Hematopoietic multipotent progenitor cell treated with erythropoietin and hydrocortisone succinate and interleukin-3 and kit ligand, for 17 days (in vitro differentiated cells): Measurements from ENCODE around the gene TENT5C.
A peak's percentile ranks its signal among the peaks of the same experiment; 100 is the strongest.

Experiments used
- DNase-seq: peaks from one replicate; pipeline ENCODE4 v3.0.0-alpha.2; 2015; ENCODE audit warnings: low spot score

TENT5C gene

DNA sequence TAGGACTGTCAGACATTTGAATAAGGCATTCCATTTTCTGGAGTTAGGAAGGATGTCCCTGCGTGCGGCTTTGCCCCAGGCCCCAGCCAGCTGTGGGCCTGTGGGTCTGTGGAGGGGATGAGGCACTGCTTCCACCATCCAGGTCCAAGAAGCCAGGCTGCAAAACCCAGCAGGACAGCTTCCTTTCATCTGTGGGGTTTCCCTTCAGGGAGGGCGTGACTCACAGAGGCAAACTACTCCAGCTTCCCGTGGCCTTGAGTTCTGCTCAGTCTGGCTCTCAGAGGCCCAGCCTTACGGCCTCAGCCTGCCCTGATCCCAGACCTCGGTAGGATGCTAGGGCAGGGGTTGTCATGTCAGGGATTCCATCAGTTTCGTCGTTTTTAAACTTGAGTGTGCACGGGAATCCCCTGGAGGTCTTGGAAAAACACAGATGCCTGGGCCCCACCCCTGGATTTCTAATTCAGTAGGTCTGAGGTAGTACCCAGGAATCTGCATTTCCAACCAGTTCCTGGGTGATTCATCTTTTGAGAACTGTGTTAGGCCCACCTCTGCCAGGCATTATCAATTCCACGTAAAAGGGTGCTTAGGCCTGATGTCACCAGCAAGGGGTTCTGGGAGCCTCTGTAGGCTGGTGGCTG is 32.3 kb upstream of the TENT5C start:
- no peak for DNase-seq

DNA sequence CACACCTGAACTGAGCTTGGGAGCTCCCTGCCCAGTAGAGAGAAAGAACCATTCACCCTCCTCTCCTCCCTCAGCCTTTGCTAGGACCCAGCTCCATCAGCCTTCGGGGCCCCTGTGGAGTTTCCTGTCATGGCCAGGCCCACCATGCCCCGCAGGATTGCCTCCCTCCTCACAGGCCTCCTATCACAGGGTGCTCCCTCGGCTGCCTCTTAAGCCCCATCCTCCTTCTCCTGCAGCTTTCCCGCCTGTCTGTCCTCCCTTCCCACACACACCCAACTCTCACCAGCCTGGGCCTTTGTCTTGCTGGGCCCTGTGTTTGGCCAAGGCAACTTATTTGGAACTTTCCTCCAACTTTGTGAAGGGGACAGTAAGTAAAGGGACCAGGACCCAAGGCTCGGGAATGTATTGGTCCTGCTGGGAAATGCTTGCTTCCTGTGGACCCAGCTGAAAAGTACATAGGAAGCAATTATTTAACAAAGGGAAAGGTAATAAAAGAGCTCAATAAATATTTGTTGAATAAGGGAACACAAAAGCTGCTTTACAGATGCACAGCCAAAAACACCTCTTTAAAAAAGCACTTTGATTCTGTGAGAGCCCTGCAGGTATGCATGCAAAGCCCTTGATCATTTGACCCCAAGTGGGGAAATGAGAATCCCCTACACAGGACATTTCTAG is 31.6 kb upstream of the TENT5C start:
- DNase-seq, result no peak

DNA sequence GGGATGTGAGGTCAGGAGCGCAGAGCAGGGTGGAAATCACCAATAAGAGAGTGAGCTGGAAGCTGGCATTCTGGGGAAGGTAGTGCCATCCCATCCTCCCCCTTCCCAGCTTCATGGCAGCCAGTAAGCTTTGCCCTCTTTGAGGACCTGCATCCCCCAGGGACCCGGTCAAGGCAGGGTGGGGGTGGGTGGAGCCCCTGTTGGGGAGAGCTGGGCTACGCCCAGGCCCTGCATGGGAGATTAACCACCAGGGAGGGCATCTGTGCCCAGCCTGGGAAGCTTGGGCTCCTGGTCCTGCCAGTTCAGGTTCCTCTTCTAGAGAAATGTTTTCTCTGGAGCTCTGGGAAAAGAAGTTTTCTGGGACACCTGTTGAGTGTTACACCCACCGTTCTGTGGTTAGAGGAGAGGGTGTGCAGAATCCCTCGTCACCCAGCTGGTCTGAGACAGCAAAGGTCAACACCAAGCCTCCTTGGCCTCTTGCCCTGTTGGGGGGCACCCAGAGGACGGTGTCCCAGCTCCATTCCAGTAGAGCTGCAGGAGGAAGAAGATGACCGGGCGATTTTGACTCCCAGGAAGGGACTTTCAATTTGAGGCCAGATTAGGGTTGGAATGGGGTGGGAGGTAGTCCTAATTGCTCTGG is 30.1 kb upstream of the TENT5C start:
- DNase-seq, result no peak

DNA sequence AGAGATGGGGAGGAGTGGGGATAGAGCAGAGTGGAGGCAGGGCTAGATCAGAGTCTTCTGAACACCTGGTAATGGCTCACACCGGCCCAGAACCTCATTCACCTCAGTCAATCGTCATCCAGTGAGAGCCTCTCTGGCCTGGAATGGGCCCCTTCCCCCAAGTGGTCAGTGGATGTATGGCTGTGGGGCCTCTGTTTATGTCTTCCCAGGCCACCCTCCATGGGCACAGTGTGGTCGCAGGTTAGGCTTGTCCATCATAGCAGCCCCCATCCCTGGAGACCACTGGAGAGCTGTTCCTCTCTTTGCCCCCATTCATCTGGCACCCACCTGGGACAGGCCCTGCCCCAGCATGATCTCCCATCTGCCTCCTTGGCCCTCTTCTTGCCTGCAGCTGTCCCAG is 29.6 kb upstream of the TENT5C start:
- DNase-seq, result no peak

DNA sequence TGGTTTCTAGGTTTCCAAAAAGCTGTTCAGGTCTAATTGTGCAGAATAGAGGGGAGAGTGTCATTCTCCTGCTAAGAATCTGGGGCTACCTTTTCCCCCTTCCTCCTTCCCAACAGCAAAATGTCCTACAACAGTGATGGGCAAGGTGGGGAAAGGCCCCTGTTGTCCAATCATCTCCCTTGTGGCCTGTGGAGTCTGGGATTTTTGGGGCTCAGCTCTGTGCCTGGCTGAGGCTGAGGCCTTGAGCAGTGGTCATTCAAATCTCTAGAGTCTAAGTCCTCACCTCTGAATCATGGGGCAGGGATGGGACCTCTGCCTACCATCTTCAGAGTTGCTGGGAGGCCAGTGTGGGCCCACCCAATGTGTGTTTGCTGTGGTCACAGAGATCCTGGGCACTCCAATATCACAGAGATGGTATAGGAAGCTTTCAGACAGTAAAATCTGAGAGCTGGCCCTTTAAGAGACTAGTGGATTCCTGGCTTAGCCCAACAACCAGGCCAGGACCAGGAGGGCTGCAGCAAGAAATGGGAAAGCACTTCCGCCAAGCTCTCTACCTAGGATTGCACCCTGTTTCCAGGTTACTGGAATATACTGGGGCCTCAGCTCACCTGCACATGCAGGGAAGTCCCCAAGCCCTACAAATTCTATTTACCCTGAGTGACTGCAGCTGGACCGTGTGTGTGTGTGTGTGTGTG is 28.5 kb upstream of the TENT5C start:
- no peak for DNase-seq

DNA sequence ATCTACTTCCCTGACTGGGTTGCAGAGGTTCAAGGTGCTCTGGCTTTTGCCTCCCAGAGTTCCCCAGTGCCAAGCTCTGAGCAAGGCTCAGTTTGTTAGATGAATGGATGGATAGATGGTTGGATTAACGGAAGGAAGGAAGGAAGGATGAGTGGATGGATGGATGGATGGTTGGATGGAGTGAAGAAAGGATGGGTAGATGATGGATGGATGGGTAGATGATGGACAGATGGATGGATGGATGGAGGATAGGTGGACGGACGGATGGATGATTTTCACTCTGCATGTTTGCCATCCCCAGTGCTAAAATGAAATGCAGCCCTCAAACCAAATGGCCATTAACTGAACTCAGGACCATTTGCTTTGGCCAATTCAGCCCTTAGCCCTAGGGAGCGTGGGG is 27.4 kb upstream of the TENT5C start:
- DNase-seq, result no peak

DNA sequence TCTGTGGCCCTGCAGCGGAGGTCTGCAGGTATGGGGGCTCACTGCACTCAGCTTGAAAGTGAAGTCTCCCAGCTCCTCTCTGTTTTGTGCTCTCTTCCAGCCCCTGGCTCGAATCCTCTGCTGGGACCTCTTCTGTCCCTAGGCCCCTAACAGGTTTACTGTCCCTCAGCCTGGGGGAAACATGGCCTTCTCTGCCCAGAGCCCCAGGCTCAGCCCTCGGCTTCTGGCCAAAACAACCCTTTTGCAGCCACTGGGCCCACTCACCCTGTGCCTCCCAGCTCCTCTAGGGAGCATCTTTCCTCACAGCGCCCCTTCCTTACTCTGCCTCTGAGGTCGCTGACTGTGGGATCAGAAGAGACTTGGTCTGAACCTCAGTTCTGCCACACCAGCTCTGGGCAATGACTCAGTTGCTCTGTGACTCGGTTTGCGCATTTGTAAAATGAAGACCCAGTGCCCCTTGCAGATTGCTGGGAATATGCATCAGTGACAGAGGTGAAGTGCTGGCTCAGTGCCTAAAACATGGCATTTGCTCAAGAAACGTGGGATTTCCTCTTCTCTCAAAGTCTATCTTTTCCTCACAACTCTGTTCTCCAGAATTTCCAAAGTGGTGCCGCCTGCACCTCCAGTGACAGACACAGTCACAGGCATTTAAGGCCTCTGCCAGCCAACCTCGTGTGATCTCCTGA is 26.5 kb upstream of the TENT5C start:
- DNase-seq, result no peak

DNA sequence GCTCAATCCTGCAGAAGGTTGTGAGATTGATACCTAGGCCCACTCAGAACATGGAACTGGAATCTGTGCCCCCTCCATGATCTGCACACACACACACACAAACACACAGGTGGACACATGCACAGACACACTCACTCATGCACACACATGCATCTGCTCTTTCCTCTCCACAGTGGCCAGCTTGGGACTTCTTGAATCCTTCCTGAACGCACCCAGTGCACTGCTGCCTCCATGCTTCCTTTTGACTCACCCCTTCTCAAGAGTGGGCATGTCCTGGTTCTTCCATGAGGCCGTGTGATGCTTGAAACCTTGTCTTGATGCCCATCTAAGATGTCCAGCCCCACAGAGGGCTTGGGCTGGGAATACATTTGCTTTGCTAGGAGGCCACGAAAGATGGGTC is 25.4 kb upstream of the TENT5C start:
- DNase-seq, result no peak

DNA sequence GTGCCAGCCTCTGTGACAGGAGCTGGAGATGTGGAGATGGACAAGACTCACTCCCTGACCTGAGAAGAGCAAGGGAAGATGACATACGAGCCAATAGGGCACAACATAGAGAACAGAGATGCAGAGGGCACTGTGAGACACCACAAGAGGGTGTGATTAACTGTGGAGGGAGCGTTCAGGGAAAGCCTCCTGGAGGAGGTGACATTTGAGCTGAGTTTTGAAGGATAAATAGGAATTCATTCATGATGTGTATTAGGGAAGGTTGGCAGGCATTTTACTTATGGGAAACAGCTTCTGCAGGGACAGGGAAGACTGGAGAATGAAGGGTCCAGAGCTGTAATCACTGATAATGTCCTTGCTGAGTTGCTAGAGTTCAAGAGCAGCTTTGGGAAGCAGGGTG is 25.0 kb upstream of the TENT5C start:
- DNase-seq, result peak; percentile 28

DNA sequence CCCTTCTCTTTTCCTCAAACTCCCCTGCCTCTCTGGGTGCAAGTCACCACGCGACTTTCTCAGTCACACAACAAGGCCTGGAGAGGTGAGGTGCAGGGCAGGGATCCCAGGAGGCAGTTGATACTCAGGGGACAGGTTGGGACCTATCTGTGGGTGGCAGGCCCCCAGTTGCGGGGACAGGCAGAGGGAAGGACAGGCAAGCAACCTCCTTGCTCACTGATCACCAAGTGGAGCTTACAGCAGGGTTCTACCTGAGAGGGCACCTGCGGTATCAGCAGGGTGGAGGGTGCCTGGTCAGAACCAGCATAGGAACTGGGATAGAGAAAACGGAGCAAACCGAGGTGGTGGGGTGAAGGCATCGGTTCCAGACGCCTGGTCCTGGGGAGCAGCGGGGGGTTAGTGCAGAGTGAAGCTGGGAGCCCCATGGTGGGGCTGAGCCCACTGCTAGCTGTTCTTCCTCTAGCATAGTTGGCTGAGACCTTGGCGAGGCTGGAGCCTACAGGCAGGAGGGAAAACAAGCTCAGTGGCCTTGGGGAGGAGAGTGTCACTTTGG is 24.4 kb upstream of the TENT5C start:
- no peak for DNase-seq

DNA sequence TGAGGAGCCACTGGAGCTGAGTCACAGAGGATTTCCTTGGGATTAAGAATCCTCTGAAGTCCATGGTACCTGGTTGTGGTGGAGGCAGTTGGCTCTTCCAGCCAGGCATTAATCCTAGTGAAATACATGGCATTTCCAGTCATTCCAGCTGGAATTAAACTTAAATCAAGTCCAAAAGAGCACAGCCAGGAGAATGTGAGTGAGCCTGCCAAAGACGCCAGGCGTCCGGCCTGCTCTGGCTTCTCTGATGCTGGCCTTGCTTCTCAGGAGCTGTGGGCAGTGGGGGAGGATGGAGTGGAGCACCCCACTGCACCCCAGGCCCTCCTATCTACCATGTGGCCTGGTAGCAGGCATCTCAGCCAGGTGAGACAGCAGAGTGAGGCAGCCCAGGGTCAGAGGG is 23.4 kb upstream of the TENT5C start:
- no peak for DNase-seq

DNA sequence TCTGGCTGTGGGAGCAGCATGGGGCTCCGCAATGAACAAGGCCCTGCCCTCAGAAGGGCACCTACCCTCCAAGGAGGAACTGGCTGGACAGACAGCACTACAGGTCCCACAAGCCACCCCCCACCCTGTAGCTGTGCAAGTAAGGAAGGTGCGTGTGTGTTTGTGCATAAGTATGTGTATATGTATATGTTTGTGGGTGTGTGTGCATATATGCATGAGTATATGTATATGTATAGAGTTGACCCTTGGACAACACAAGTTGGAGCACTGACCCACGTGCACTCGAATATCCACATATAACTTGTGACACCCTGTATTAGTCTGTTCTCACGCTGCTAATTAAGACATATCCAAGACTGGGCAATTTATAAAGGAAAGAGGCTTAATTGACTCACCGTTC is 22.6 kb upstream of the TENT5C start:
- no peak for DNase-seq

DNA sequence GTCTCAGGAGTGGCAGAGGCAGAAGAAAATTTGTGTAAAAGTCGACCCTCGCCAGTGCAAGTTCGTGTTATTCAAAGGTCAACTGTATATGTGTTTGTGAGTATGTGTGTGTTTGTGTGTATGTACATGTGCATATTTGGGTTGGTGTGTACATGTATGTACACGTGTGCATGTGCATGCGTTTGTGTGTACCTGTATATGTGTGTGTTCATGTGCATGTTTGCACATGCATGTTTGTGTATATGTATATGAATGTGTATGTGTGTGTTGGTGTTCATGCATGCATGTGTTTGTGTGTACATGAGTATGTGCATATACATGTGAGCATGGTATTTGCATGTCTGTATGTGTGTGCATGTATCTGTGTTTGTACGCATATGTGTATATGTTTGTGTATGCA is 21.7 kb upstream of the TENT5C start:
- DNase-seq, result no peak

DNA sequence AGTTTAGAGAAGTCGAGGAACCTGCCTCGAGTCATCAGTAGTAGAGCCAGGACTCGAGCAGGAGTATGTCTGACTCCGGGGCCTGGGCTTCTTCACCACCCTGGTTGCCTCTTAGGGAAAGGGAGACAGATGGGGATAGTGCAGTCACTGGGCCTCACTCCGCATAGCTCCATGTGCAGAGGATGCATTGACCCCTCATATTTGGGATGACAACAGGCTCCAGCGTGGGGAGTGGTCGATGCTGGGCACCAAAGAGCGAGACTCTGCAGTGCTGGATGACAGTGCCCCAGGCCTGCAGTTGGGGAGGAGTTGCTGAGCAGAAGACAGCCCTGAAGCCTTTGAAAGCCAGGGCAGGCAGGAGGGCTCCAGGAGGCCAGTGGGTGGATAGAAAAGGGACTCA is 20.8 kb upstream of the TENT5C start:
- DNase-seq, result no peak

DNA sequence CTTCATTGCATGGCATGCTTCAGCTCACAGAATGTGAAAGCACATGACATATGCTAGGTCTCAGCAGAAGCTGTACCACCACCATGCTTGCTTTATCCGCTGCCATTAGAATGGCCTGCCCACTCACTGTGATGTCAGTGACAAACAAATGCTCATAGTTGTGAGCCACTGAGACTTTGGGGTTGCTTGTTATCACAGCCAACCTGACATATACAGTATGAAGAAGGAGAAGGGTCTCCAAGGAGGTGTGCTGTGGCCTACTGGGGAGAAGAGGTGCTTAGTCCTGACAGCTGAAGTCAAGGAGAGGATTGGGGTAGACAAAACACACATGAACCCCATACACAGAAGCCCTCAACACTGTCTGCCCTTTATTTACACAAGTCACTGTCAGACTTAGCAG is 19.5 kb upstream of the TENT5C start:
- DNase-seq, result no peak

DNA sequence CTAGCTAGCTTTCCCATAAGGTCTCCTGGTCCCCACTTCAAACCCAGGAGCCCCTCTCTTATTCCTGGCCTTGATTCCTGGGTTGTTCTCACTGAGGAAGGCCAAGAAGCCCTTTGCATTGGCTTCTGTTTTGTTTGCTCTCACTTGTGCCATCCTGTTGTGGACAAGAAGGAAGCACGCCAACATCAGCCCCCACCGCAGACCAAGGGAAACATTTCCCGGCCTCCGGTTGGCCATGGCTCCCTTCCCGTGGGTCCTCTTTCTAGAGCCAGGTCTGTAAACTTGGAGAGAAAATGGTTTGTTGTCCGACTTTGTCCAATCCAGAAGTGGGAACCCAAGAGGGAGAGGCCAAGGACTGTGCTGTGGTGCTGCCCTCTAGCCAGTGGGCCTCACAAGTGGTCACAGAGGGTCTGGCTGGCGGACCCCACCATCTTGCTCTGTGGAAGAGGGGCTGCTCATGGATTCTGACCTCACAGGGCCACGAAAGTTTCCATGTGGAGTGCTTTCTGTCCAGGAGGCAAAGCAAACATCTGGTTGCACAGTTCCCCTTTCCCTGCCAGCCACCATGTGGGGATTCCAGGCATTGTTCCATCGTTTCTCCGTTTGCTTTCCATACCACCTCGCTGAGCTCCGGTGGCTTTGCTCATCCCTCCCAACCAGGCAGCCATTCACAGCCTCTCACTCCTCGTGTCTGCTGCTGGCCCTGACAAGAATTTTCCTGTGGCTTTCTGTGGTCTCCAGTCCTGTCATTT is 18.9 kb upstream of the TENT5C start:
- DNase-seq, result no peak

DNA sequence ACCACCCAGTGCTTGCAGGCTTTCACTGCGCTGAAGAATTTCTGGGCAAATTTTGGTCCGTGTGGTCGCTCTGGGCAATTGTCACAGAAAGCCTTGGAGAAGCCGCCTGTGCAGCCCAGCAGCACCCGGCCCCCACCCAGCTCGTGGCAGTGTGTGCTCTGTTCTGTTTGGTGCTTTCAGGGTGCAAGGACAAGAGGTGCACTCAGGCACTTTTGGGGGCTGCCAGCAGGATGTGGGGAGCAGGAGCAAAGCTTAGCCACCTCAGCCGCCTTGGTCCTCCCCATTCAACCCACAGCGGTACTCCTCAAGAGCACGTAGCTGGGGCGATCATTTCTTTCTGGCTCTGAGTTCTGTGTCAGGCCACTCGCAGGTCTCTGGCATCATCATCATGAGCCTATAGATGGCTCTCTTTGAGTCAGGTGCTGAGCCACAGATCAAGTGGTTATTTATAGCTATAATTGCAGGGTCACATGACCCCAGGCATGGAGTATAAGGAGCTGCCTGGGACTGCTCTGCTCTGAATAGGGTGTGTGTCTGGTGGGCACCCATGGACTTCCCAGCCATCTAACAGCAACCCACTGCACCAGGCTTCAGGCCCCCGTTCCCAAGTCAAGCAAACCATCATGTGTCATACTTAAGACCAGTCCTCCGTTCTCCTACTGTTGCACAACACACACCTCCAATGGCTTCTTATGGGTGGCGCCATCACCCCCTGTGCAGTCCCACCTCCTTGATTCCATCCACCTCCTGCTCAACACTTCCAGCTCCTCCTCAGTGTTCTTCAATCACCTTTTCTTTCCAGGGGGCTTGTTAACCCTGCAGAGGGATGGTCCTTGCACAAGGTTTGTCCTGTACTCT is 18.1 kb upstream of the TENT5C start:
- DNase-seq, result no peak

DNA sequence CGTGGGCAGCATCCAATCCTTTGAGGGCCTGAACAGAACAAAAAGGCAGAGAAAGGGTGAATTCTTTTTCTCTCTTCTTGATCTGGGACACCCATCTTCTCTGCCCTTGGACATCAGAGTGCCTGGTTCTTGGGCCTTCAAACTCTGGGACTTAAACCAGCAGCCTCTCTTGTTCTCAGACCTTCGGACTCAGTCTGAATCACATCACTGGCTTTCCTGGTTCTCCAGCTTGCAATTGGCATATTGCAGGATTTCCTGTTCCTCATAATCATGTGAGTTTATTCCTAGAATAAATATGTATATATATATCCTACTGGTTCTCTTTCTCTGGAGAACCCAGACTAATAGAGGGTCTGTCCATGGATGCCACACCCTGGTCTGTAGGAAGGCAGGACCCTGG is 16.3 kb upstream of the TENT5C start:
- DNase-seq, result no peak

DNA sequence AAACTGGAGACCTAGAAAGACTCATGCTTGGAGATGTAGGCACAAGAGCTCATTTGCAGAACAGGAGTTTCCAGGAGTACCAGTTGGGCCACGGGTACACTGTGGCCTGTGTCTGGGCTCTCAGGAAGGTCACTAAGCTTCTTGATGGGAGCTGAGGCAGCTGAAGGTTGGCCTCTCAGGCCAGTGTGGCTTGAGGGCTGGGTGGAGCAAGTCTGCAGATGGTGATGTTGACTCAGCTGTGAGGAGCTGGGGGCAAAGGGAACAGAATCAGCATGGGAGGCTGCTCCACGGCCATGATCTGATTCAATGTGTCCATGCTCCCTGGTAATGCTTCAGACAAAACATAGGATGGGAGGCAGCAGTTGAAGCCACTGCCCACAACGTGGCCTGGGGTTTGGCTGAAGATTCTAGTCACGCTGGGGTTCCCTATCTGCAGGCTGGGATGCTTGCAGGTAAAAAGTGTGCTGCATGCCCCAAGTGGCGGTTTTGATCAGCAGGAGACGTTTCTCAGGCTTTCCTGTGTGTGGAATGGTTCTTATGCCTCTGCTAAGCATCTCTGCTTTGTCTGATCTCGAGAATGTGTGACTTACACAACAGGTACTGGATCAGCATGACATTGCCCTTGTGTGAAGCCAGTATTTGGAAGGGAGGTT is 15.4 kb upstream of the TENT5C start:
- no peak for DNase-seq

DNA sequence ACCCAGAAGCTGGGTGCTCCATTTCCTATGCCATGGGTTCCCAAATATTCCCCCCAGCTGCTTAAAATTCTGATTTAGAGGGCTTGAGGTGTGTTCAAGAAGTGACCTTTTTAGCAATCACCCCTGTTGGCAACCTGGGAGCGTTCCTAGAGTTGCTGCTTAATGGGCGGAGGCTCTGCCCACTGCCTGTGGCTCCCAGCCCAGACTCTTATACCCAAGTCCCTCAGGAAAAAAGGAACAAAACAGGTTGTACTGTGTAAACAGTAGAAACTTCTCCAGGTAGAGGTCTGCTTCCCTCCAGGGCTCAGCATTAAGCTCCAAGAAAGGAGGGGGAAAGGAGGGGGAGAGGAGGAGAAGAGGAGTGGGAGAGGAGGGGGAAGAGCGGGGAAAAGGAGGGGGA is 14.6 kb upstream of the TENT5C start:
- no peak for DNase-seq
